Aorta (tissue), 5 donors: ENCODE data around the gene PLXNC1. TPM values are rescaled to one million over a fixed set of nuclear protein-coding genes. Genes with fewer than 3 reads are reported as not detected.

Experiments used
- ATAC-seq: fragments of 200-7000 bp; cut with Tn5 transposase; one replicate; pipeline ENCODE4 v1.9.1; 2022; ENCODE audit warnings: moderate library complexity; ENCODE audit not compliant: low FRiP score
- DNase-seq, 2 donors: peaks; one replicate each; pipeline ENCODE4 v3.0.0-alpha.2; 2020
- H3K27ac ChIP-seq, 2 donors: one replicate each; pipeline ENCODE4 v1.5.1; 2013; ENCODE audit warnings: low read length in 2 of 2, mild to moderate bottlenecking in 2 of 2, moderate library complexity in 2 of 2, control low read depth in 1 of 2, inconsistent platforms in 1 of 2, low read depth in 1 of 2
- H3K27me3 ChIP-seq, 2 donors: one replicate each; pipeline ENCODE4 v1.6.1; 2013; ENCODE audit warnings: control low read depth in 1 of 2, low read length in 1 of 2, mild to moderate bottlenecking in 1 of 2, moderate library complexity in 1 of 2; ENCODE audit not compliant: insufficient read depth in 2 of 2, control insufficient read depth in 1 of 2
- H3K36me3 ChIP-seq, 2 donors: one replicate each; pipeline ENCODE4 v1.6.1; 2013; ENCODE audit warnings: control low read depth in 1 of 2, low read length in 1 of 2, mild to moderate bottlenecking in 1 of 2; ENCODE audit not compliant: insufficient read depth in 2 of 2, control insufficient read depth in 1 of 2
- H3K4me1 ChIP-seq, 2 donors: one replicate each; pipeline ENCODE4 v1.6.1; 2013; ENCODE audit warnings: low read length in 2 of 2, control low read depth in 1 of 2, mild to moderate bottlenecking in 1 of 2, moderate library complexity in 1 of 2; ENCODE audit not compliant: insufficient read depth in 2 of 2, control insufficient read depth in 1 of 2
- H3K4me3 ChIP-seq, 2 donors: one replicate each; pipeline ENCODE4 v1.5.1; 2013; ENCODE audit warnings: low read length in 2 of 2, control low read depth in 1 of 2, mild to moderate bottlenecking in 1 of 2
- H3K9me3 ChIP-seq: one replicate; pipeline ENCODE4 v1.6.1; 2013; ENCODE audit warnings: mild to moderate bottlenecking, low read length; ENCODE audit not compliant: control insufficient read depth
- WGBS, 2 donors: extraction: QIAGEN DNeasy Blood & Tissue Kit; methylation state at CpG; one replicate each; pipeline ENCODE4 v1.1.7; 2013; 5-methylcytosine and 5-hydroxymethylcytosine counted together
- intact Hi-C, 2 donors: fragments of 100-400 bp; cut with DNase I; formaldehyde crosslinking; loops; one replicate each; pipeline versions ENCODE4 v1.14.2 to v1.15.0; 2022
- polyA plus RNA-seq, 2 donors: library from polyadenylated mRNA; stranded (reverse); fragments of 200-250 nt; gene quantifications; one replicate each; pipeline ENCODE4 v1.2.3, GENCODE V29; 2013
- total RNA-seq, 2 donors: library from RNA; stranded (reverse); fragmentation: NEBNext Ultra II Directional; extraction: Animal tissue kit (Norgen Biotek cat#: 25700); gene quantifications; one replicate each; pipeline ENCODE4 v1.2.1, GENCODE V29; 2021
- donor health status: healthy with polysubstance abuse.
- donor health status: Bipolar disorder and iron deficiency.
- donor health status: DM: no; HTN: no; CAD: no.
- donor health status: DM: no; HTN: no; CAD: no.
- donor health status: DM: yes; HTN: yes; CAD: no.

Gene PLXNC1
- total and polyA plus RNA-seq, 4 donors = 1.2 to 26.8 (median 5.4) TPM

DNA sequence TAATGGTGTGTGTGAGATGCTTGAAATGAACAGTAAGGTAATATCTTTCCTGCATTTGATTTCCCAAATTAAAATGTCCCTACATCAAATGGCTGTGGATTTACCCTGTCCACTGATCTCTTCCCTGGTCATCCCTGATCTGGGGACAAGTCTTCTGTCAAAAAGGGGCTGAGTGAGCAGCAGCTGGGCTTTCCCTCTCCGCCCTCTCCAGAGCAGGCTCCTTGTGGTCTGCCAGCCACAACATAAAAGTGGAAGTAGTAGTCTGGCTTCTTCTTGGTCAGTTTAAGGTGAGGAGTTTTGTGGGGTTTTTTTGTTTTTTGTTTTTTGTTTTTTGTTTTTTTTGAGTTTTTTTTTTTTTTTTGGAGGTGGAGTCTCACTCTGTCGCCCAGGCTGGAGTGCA is 25.2 kb upstream of the PLXNC1 start:
- intact Hi-C loops = no loop called here
- Histone ChIP-seq H3K27me3 (no peaks in the 10 kb centered on the region), H3K9me3 (no peaks in the 10 kb centered on the region), H3K4me3 (no peak overlapping the region), H3K36me3 (no peaks in the 10 kb centered on the region), H3K4me1 (no peaks in the 10 kb centered on the region), H3K27ac (no peak overlapping the region)
- ATAC-seq = no peak
- WGBS, 2 donors = 74 to 91% methylated on average over 2 of the region's 2 CpGs
- DNase-seq = no peak

DNA sequence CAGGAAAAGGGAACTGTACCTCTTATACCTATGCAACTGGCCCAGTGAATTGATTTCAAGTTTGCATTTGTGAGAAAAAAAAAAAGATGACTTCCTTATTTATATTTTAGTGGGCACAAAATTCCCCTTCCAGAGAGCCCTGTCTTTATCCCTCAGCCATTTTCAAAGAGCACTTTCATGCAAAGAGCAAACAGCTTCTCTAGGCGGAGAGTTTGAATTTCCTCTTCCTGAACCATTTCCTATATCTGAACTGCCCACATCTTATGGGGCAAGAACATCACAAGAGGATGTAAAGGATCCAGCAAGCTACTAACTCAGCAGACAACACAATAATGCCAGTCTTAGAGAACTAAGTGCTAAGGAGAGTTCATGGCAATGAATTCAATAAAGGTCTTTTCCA is 22.3 kb upstream of the PLXNC1 start:
- no peak overlapping the region for H3K27ac ChIP-seq
- no peaks in the 10 kb centered on the region for H3K4me1 ChIP-seq
- intact Hi-C loops = no loop called here
- H3K36me3 ChIP-seq = no peaks in the 10 kb centered on the region
- H3K4me3 ChIP-seq = no peak overlapping the region
- DNase-seq (no peak), ATAC-seq (no peak)
- H3K27me3 ChIP-seq = no peaks in the 10 kb centered on the region
- WGBS, 2 donors = 83 to 86% methylated on average over 1 of the region's 1 CpG
- H3K9me3 ChIP-seq = no peaks in the 10 kb centered on the region

DNA sequence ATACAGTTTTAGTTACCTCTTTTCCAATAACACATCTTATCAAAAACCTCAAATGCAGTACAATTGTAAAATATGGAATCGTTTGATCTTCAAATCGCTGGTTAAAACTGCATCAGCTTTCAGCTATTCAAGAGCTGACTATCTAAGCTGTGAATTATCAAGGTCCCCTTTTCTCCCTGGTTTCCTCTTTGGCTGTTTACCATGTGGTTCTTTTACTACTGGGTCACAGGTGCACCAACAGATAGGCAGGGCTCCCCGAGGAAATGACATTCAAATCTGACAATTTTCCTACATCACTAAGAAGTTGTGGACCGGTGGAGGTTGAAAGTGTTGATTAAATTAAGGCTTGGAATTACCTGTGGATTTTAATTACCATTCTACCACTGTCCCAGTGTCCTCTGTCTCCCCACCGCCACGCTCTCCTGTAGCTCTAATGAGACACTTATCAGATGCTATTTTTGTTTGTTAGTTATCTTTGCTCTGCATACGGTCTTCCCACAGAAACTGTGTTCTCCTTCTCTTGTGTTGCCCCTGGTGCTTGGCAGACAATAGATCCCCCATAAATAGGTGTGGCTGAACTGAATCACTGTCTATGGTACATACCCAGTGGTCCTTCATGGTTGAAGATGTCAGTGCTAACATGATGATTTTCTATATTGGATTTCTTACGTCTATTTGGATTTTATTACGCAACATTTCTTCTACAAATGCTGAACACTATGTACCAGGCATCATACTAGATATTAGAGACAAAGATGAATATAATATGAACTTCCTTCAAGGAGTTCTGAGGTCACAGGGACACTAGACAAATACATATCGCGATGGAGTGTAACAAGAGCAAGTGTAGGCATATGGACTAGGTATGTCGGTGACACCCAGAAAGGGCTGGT is 20.9 kb upstream of the PLXNC1 start:
- DNase-seq (no peak), ATAC-seq (no peak)
- Histone ChIP-seq H3K4me3 (no peak overlapping the region), H3K27me3 (no peaks in the 10 kb centered on the region), H3K9me3 (no peaks in the 10 kb centered on the region), H3K36me3 (no peaks in the 10 kb centered on the region), H3K4me1 (no peaks in the 10 kb centered on the region), H3K27ac (no peak overlapping the region)
- intact Hi-C loops = no loop called here
- WGBS, 2 donors = 75 to 76% methylated on average over 12 of the region's 12 CpGs

DNA sequence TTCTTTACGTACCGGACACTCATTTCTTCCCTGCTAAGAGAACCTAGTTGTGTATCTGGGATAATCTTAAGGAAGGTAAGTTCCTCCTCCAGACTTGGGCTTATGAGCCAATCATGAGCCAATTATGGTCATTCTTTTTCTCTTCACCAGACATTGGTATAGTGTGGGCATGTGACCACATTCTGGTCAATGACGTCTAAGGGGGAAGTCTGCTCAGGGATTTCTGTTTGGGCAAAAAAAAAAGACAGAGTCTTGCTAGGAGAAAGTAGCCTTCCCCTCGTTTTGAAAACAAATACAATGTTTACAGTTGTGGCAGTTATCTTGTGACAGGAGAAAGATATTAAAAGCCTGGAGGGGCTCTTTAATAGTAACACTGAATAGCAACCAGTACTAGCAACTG is 20.1 kb upstream of the PLXNC1 start:
- DNase-seq (no peak), ATAC-seq (no peak)
- Histone ChIP-seq H3K27ac (no peak overlapping the region), H3K36me3 (no peaks in the 10 kb centered on the region), H3K9me3 (no peaks in the 10 kb centered on the region), H3K4me1 (no peaks in the 10 kb centered on the region), H3K4me3 (no peak overlapping the region), H3K27me3 (no peaks in the 10 kb centered on the region)
- 63 to 65% methylated on average over 4 of the region's 4 CpGs for WGBS, 2 donors
- intact Hi-C loops = no loop called here

DNA sequence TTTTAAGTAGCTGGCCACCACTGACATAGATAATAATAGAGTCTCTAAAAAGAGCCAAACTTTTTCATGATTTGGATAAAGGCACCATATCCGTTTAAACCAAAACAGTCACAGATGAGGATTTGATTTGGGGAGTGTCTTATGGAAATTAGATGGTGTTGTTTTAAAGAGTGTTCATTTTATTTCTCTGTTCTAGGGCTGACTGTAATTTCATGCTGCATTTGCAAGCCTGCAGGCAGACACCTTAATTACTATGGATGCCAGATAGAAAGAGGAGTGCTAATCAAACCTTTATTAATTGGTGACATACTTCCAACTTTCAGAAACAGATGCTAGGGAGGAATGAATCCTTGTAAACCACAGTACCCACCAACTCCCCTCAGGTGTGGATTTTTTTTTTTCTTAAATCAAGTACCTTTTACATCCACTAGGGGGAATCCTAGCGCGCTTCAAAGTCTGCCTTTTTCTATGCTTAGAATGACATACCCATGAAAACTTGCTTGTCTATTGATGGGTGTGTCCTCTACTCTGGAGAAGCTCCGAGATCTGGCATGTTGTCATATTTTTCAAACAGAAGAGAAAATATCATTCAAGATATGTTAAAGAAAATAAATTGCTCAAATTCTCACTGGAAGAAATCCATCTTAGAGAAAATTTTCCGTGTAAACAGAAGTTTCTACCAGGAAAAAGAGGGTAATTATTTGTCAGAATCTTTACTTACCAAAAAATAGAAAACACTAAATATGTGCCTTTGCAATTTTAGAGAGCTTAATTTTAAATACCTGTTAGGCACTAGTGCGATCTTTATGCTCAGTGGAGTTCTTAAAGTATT is 14.2 kb upstream of the PLXNC1 start:
- DNase-seq (no peak), ATAC-seq (peak; percentile 67)
- no peak overlapping the region for H3K4me3 ChIP-seq
- no peaks in the 10 kb centered on the region for H3K9me3 ChIP-seq
- no peak overlapping the region for H3K27ac ChIP-seq
- 29 to 30% methylated on average over 6 of the region's 6 CpGs for WGBS, 2 donors
- intact Hi-C loops = loop anchor here (2.0 to 5.0 kb wide), 2 partner anchors 303 to 399 kb away; no protein-coding TSS in a partner anchor
- H3K36me3 ChIP-seq = no peaks in the 10 kb centered on the region
- no peaks in the 10 kb centered on the region for H3K27me3 ChIP-seq
- no peaks in the 10 kb centered on the region for H3K4me1 ChIP-seq

DNA sequence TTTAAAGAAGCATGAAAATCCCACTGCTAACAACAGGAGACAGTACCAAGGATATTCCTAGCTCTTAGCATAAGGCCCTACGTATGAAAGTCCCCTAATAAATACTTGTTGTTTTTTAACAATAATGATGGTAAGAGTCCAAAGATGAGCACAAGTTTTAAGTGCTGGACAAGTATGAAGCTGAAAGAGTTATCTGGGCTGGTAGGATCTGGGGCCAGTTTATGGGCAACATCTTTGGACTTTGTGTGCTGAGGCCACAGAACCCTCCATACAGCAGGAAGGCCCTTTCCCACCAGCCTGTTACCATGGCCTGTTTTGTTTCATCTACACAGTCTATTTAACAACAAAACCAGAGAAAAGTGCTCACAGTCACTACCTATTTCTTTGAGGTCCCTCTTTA is 12.5 kb upstream of the PLXNC1 start:
- DNase-seq = no peak
- 79 to 93% methylated on average over 1 of the region's 1 CpG for WGBS, 2 donors
- Histone ChIP-seq H3K4me1 (no peaks in the 10 kb centered on the region), H3K36me3 (no peaks in the 10 kb centered on the region), H3K9me3 (no peaks in the 10 kb centered on the region), H3K4me3 (no peak overlapping the region), H3K27me3 (no peaks in the 10 kb centered on the region), H3K27ac (no peak overlapping the region)
- intact Hi-C loops = loop anchor here (2.0 kb wide), 1 partner anchor 397 kb away; no protein-coding TSS in a partner anchor
- no peak for ATAC-seq

DNA sequence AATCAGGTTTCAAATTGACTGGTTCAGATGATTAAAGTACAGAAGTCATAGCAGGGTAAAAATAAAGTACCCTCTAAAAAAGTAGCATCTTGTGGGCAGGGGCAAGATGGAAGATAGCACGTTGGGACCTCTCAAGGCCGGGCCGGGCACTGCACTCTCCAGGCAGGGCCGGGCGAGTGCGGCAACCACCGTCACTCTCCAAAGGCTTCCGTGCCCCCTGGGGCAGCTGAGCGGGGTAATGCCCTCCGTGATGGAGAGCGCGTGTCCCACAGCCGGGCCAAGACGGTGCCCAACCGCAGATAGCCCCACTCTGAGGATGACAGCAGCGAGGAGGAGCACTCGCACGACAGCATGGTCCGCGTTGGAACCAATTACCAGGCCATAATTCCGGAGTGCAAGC is 8.6 kb upstream of the PLXNC1 start:
- DNase-seq (no peak), ATAC-seq (no peak)
- Histone ChIP-seq H3K27ac (no peak overlapping the region), H3K4me1 (no peaks in the 10 kb centered on the region), H3K4me3 (no peak overlapping the region), H3K36me3 (no peaks in the 10 kb centered on the region), H3K27me3 (no peaks in the 10 kb centered on the region), H3K9me3 (no peaks in the 10 kb centered on the region)
- intact Hi-C loops = loop anchor here in 1 of 2 donors (10.0 kb wide), 1 partner anchor 295 kb away; no protein-coding TSS in a partner anchor
- 87 to 92% methylated on average over 21 of the region's 21 CpGs for WGBS, 2 donors

DNA sequence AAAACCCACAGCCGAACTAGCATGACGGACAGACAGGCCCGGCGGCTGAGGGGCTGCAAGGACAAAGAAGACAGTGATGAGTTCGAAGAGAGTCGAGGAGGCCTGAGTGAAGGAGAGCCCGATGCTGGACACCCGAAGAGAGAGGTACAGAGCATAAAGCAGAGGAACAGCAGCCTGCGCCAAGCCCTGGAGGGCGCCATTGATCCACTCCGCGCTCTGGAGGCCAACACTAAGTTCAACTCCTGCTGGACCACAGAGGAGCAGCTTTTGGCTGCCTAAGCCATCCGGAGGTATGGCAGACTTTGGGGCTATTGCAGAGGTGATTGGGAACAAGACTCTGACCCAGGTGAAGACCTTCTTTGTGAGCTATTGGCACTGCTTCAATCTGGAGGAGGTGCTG is 7.8 kb upstream of the PLXNC1 start:
- ATAC-seq (no peak), DNase-seq (no peak)
- Histone ChIP-seq H3K27me3 (no peaks in the 10 kb centered on the region), H3K4me1 (no peaks in the 10 kb centered on the region), H3K27ac (no peak overlapping the region), H3K36me3 (no peaks in the 10 kb centered on the region), H3K9me3 (no peaks in the 10 kb centered on the region), H3K4me3 (no peak overlapping the region)
- 88 to 90% methylated on average over 13 of the region's 13 CpGs for WGBS, 2 donors
- intact Hi-C loops = loop anchor here in 1 of 2 donors (10.0 kb wide), 1 partner anchor 294 kb away; no protein-coding TSS in a partner anchor
